ENCODE results near the gene SASH1. TPM values are rescaled to one million over a fixed set of nuclear protein-coding genes. Genes with fewer than 3 reads are reported as not detected.

SASH1 gene
- total and polyA plus RNA-seq, 2 donors (not counting 3 experiments of a cell fraction or from before 2014, with no cell fraction given) = 18.5 to 103 TPM

DNA sequence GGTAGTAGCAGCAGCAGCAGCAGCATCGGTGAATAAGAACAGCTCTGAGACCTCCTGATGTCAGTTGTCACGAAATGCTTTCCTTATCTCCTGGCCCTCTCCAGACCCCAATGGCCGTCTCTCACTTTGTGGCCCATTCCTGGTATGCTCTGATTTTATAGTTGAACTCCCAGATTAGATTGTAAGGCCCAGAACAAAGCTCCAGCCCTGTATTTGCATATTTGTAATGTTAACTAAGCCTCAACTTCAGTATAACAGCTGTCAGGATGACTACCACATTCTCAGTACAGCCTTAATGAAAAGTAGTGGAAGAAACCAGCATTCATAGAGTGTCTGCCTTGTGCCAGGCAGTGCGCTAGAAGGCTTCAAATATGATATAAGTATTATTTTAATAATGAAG, 180.9 kb downstream of the SASH1 start:
- Histone ChIP-seq H3K27me3 (ENCODE audit: control insufficient read depth in 2 of 2, insufficient read depth in 2 of 2, low read length in 2 of 2) (no peaks in the 10 kb centered on the region), H2AFZ (ENCODE audit: low read depth, low read length) (no peak overlapping the region), H3K9me3 (replicated peaks; ENCODE audit: control insufficient read depth, insufficient read depth, low read length) (no peaks in the 10 kb centered on the region), H3K4me3 (replicated peaks in 1 of 3; ENCODE audit: insufficient read depth in 1 of 3, low read depth in 1 of 3, low read length in 3 of 3) (no peak overlapping the region), H3K36me3 (ENCODE audit: control insufficient read depth in 2 of 2, extremely low read depth in 1 of 2, insufficient read depth in 2 of 2, low read length in 2 of 2) (peaks cover 24 to 28% of the 10 kb centered on the region in 2 experiments), H3K4me2 (ENCODE audit: insufficient read depth, low read length) (no peak overlapping the region), H3K9ac (replicated peaks; ENCODE audit: extremely low read depth, insufficient read depth, low read length) (no peak overlapping the region), H3K27ac (ENCODE audit: insufficient read depth, low read depth, low read length) (no peak overlapping the region), H3K4me1 (ENCODE audit: control insufficient read depth, extremely low read depth, insufficient read depth, low read length) (peaks cover 14% of the 10 kb centered on the region), H3K79me2 (ENCODE audit: control insufficient read depth, insufficient read depth, low read length) (peaks cover 32% of the 10 kb centered on the region), H3K9me1 (replicated peaks; ENCODE audit: control insufficient read depth, extremely low read depth, insufficient read depth, low read length) (no peaks in the 10 kb centered on the region), H4K20me1 (replicated peaks; ENCODE audit: control insufficient read depth, extremely low read depth, insufficient read depth, low read length) (no peaks in the 10 kb centered on the region)
- intact Hi-C loops (cut with micrococcal nuclease) (loop anchor here (5.0 kb wide), 1 partner anchor 1016 kb away; the partner anchor contains the start of gene SAMD5), dilution Hi-C loops (cut with MboI; ENCODE audit: extremely low pct_ligation_motif_present, low sequenced_read_pairs) (no loop called here)
- DNase-seq (ENCODE audit: low read depth, low spot score) (no peak), FAIRE-seq (no peak)
- ChIA-PET CTCF (interaction anchor here (1.2 to 1.7 kb wide), 2 partner anchors 344 to 346 kb away, joined by 3 to 5 read pairs; no protein-coding TSS in a partner anchor), POLR2A (no interaction called here)
- no peak for TF ChIP-seq POLR2A (IDR thresholded peaks at IDR 0.05; ENCODE audit: low read depth, low read length)
- TF ChIP-seq, protein P1, sequence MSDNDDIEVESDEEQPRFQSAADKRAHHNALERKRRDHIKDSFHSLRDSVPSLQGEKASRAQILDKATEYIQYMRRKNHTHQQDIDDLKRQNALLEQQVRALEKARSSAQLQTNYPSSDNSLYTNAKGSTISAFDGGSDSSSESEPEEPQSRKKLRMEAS (IDR thresholded peaks at IDR 0.05; ENCODE audit: insufficient read depth, insufficient read length) = no peak
- BruUV-seq (replicated peaks) = no TSS peak

DNA sequence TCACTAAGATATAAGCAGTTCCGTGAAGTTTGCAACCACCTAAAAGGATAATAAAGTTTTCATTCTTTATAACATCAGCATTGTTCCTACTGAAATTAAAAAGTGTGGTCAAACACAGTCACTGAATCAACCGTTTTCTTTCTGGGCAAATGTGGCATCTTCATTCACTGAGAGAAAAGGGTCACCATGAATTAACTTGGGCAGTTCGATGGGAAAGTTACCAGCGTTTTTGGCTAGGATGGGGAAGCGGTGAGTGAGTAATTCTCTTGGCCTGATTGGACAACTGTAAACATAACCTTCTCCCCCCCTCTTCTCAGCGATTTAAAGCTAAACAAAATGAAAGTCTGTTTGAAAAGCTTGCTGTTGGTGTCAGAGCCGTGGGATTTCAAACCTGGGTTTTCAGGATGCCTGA, 181.8 kb downstream of the SASH1 start:
- Histone ChIP-seq H3K79me2 (ENCODE audit: control insufficient read depth, insufficient read depth, low read length) (peaks cover 27% of the 10 kb centered on the region), H3K9ac (replicated peaks; ENCODE audit: extremely low read depth, insufficient read depth, low read length) (peak overlapping the region; percentile 45), H4K20me1 (replicated peaks; ENCODE audit: control insufficient read depth, extremely low read depth, insufficient read depth, low read length) (no peaks in the 10 kb centered on the region), H2AFZ (ENCODE audit: low read depth, low read length) (no peak overlapping the region), H3K4me3 (replicated peaks in 1 of 3; ENCODE audit: insufficient read depth in 1 of 3, low read depth in 1 of 3, low read length in 3 of 3) (no peak overlapping the region), H3K4me1 (ENCODE audit: control insufficient read depth, extremely low read depth, insufficient read depth, low read length) (peaks cover 14% of the 10 kb centered on the region), H3K27me3 (ENCODE audit: control insufficient read depth in 2 of 2, insufficient read depth in 2 of 2, low read length in 2 of 2) (no peaks in the 10 kb centered on the region), H3K9me1 (replicated peaks; ENCODE audit: control insufficient read depth, extremely low read depth, insufficient read depth, low read length) (no peaks in the 10 kb centered on the region), H3K9me3 (replicated peaks; ENCODE audit: control insufficient read depth, insufficient read depth, low read length) (no peaks in the 10 kb centered on the region), H3K4me2 (ENCODE audit: insufficient read depth, low read length) (peak overlapping the region; percentile 51), H3K36me3 (ENCODE audit: control insufficient read depth in 2 of 2, extremely low read depth in 1 of 2, insufficient read depth in 2 of 2, low read length in 2 of 2) (peaks cover 17 to 27% of the 10 kb centered on the region in 2 experiments), H3K27ac (ENCODE audit: insufficient read depth, low read depth, low read length) (peak overlapping the region; percentile 66)
- no peak for FAIRE-seq
- TF ChIP-seq JUN (IDR thresholded peaks at IDR 0.05; ENCODE audit: borderline replicate concordance, insufficient read depth, insufficient read length, low read depth) (no peak), FOS (IDR thresholded peaks at IDR 0.05; ENCODE audit: borderline replicate concordance, insufficient read depth, low read length) (no peak)
- TF ChIP-seq, protein P1 (IDR thresholded peaks at IDR 0.05; ENCODE audit: insufficient read depth, insufficient read length) = no peak
- TF ChIP-seq, protein P2, sequence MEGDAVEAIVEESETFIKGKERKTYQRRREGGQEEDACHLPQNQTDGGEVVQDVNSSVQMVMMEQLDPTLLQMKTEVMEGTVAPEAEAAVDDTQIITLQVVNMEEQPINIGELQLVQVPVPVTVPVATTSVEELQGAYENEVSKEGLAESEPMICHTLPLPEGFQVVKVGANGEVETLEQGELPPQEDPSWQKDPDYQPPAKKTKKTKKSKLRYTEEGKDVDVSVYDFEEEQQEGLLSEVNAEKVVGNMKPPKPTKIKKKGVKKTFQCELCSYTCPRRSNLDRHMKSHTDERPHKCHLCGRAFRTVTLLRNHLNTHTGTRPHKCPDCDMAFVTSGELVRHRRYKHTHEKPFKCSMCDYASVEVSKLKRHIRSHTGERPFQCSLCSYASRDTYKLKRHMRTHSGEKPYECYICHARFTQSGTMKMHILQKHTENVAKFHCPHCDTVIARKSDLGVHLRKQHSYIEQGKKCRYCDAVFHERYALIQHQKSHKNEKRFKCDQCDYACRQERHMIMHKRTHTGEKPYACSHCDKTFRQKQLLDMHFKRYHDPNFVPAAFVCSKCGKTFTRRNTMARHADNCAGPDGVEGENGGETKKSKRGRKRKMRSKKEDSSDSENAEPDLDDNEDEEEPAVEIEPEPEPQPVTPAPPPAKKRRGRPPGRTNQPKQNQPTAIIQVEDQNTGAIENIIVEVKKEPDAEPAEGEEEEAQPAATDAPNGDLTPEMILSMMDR (IDR thresholded peaks at IDR 0.05; ENCODE audit: extremely low read depth in 1 of 2, insufficient read depth in 1 of 2, low read depth in 1 of 2, low read length in 2 of 2) = no peak
- intact Hi-C loops (cut with micrococcal nuclease) = loop anchor here (2.0 to 5.0 kb wide), 2 partner anchors 14 to 1017 kb away; partner anchors contain the start of gene SAMD5
- DNase-seq (ENCODE audit: low read depth, low spot score) = peak; percentile 35
- TSS peak; percentile 31 for BruUV-seq (replicated peaks)
- dilution Hi-C loops (cut with MboI; ENCODE audit: extremely low pct_ligation_motif_present, low sequenced_read_pairs) = no loop called here
- CTCF ChIA-PET = interaction anchor here (1.7 kb wide), 1 partner anchor 344 kb away, joined by 5 read pairs; no protein-coding TSS in a partner anchor
- POLR2A ChIA-PET = interaction anchor here (0.7 kb wide), 1 partner anchor 53 kb away, joined by 6 read pairs; no protein-coding TSS in a partner anchor

All from endothelial cell of umbilical vein (primary cell).